Ovary (tissue), 3 donors: ENCODE data around the gene VSTM1.

Experiments used
- POLR2A ChIP-seq: fragments of 450-650 bp; IDR thresholded peaks from one replicate; pipeline ENCODE4 v1.6.1; 2017; ENCODE audit warnings: antibody characterized with exemption, mild to moderate bottlenecking, moderate library complexity
- TF ChIP-seq, protein P1 (sequence below), 3 donors: fragments of 450-650 bp in 2 of 3; fragments of 200-600 bp in 1 of 3; IDR thresholded peaks; one replicate each; pipeline versions ENCODE4 v1.5.1 to v1.8.0; 2016 to 2022; ENCODE audit warnings: antibody characterized with exemption in 3 of 3, mild to moderate bottlenecking in 1 of 3
- donor health status: DM: no; HTN: no; CAD: no.

DNA sequence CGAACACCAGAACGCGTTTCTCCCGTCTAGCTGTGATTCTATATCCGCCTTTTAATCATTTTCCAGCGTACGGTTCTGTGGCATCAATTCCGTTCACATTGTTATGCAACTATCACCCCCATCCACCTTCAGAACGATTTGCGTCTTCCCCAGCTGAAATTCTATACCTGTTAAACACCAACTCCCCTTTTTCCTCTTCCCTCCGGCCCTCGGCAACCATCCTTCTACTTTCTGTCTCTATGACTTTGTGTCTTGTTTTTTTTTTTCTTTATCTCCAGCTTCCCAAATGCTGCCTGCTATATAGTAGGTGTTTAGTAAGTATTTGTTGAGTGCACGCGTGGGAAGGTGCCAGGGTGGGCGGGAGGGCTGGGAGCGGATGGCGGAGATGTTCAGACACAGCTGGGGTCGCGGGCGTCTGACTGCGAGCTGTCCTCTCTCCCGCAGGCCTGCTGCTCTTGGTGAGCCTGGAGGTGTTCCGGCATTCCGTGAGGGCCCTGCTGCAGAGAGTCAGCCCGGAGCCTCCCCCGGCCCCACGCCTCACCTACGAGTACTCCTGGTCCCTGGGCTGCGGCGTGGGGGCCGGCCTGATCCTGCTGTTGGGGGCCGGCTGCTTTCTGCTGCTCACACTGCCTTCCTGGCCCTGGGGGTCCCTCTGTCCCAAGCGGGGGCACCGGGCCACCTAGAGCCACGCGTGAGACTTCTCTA lies 52.0 kb downstream of the VSTM1 start:
- TF ChIP-seq, protein P1, sequence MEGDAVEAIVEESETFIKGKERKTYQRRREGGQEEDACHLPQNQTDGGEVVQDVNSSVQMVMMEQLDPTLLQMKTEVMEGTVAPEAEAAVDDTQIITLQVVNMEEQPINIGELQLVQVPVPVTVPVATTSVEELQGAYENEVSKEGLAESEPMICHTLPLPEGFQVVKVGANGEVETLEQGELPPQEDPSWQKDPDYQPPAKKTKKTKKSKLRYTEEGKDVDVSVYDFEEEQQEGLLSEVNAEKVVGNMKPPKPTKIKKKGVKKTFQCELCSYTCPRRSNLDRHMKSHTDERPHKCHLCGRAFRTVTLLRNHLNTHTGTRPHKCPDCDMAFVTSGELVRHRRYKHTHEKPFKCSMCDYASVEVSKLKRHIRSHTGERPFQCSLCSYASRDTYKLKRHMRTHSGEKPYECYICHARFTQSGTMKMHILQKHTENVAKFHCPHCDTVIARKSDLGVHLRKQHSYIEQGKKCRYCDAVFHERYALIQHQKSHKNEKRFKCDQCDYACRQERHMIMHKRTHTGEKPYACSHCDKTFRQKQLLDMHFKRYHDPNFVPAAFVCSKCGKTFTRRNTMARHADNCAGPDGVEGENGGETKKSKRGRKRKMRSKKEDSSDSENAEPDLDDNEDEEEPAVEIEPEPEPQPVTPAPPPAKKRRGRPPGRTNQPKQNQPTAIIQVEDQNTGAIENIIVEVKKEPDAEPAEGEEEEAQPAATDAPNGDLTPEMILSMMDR (IDR thresholded peaks at IDR 0.05): no peak
- TF ChIP-seq POLR2A: no peak
